ENCODE measurements around the gene COL6A2. TPM values are rescaled to one million over a fixed set of nuclear protein-coding genes. Genes with fewer than 3 reads are reported as not detected.

COL6A2 gene
- total and polyA plus RNA-seq, 2 donors (not counting 1 experiment from before 2014, with no cell fraction given), result 1.2 to 2.1 TPM

DNA sequence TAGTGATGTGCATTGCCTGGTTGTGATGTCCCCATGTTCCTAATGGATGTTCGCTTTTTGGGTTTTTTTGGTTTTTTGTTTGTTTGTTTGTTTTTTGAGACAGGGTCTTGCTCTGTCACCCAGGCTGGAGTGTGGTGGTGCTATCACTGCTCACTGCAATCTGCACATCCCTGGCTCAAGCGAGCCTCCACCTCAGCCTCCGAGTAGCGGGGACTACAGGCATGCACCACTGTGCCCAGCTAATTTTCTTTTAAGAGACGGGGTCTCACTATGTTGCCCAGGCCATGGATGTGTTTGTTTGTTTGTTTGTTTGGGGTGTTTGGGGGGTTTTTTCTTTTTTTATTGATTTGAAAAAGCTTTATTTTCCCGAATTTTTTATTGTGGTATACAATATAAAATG is 2.1 kb downstream of the COL6A2 start:
- intact Hi-C loops (cut with micrococcal nuclease), result no loop called here
- H3K9me3 Mint-ChIP-seq (ENCODE audit: insufficient read depth), result peaks cover 11% of the 10 kb centered on the region
- TF ChIP-seq EZH2 (IDR thresholded peaks at IDR 0.05; ENCODE audit: borderline replicate concordance, insufficient read depth, low read depth, low read length, poor library complexity, severe bottlenecking) (no peak), CTCF (IDR thresholded peaks at IDR 0.05) (no peak)
- no peak overlapping the region for H3K27ac ChIP-seq (ENCODE audit: low read length in 2 of 2)
- H3K27ac Mint-ChIP-seq, result no peak overlapping the region
- peaks cover 7 to 9% (median 8%) of the 10 kb centered on the region in 3 donors for H3K9me3 ChIP-seq (ENCODE audit: control extremely low read depth in 1 of 3, control insufficient read depth in 2 of 3, insufficient read depth in 1 of 3, low read length in 2 of 3)
- H2AFZ ChIP-seq (ENCODE audit: insufficient read depth, low read depth, low read length, poor library complexity, severe bottlenecking), result no peak overlapping the region
- no peak overlapping the region for H3K9ac ChIP-seq (ENCODE audit: low read length)
- DNase-seq (no peak), ATAC-seq (ENCODE audit: low read depth) (no peak)
- CTCF ChIA-PET, result no interaction called here
- 100% methylated on average over 2 of the region's 6 CpGs for WGBS (ENCODE audit: insufficient coverage)
- H3K27me3 Mint-ChIP-seq, result peaks cover 63% of the 10 kb centered on the region
- H3K79me2 ChIP-seq (ENCODE audit: control insufficient read depth, insufficient read depth, low read length), result no peaks in the 10 kb centered on the region
- H3K4me1 ChIP-seq (ENCODE audit: control insufficient read depth in 2 of 2, insufficient read depth in 2 of 2, low read length in 2 of 2), result peaks cover 0 to 3% of the 10 kb centered on the region in 2 donors
- H4K20me1 ChIP-seq (ENCODE audit: control insufficient read depth, insufficient read depth, low read length, poor library complexity, severe bottlenecking), result no peaks in the 10 kb centered on the region
- H3K4me3 ChIP-seq (ENCODE audit: control extremely low read depth in 1 of 5, extremely low read depth in 1 of 5, insufficient read depth in 1 of 5, low read depth in 2 of 5, low read length in 4 of 5), result no peak overlapping the region
- peaks cover 4% of the 10 kb centered on the region for H3K4me1 Mint-ChIP-seq
- H3K36me3 ChIP-seq (replicated peaks in 1 of 2; ENCODE audit: control extremely low read depth in 1 of 2, control insufficient read depth in 1 of 2, extremely low read depth in 1 of 2, insufficient read depth in 2 of 2, low read length in 1 of 2), result no peaks in the 10 kb centered on the region
- H3K4me3 Mint-ChIP-seq, result peak overlapping the region; percentile 39
- POLR2A ChIA-PET, result no interaction called here
- peaks cover 0 to 25% (median 16%) of the 10 kb centered on the region in 4 experiments for H3K27me3 ChIP-seq (replicated peaks in 1 of 4; ENCODE audit: control extremely low read depth in 1 of 4, control insufficient read depth in 3 of 4, insufficient read depth in 4 of 4, low read length in 3 of 4)
- no peak overlapping the region for H3K4me2 ChIP-seq (replicated peaks; ENCODE audit: low read depth, low read length, poor library complexity, severe bottlenecking)

DNA sequence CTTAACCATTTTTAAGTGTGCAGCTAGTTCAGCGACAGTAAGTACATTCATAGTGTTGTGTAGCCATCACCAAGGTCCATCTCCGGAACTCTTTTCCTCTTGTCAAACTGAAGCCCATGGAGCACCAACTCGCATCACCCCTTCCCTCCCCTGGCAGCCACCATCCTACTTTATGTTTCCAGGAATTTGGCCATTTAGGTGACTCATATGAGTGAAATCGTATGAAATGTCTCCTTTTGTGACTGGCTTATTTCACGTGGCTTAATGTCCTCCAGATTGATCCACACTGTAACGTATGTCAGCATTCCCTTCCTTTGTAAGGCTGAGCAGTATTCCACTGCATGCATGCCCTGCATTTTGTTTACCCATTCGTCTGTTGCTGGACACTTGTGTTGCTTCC is 2.5 kb downstream of the COL6A2 start:
- H3K79me2 ChIP-seq (ENCODE audit: control insufficient read depth, insufficient read depth, low read length), result no peaks in the 10 kb centered on the region
- no peak overlapping the region for H3K4me3 ChIP-seq (ENCODE audit: control extremely low read depth in 1 of 5, extremely low read depth in 1 of 5, insufficient read depth in 1 of 5, low read depth in 2 of 5, low read length in 4 of 5)
- H3K9me3 Mint-ChIP-seq (ENCODE audit: insufficient read depth), result peaks cover 11% of the 10 kb centered on the region
- TF ChIP-seq CTCF (IDR thresholded peaks at IDR 0.05) (no peak), EZH2 (IDR thresholded peaks at IDR 0.05; ENCODE audit: borderline replicate concordance, insufficient read depth, low read depth, low read length, poor library complexity, severe bottlenecking) (no peak)
- no peak overlapping the region for H3K4me3 Mint-ChIP-seq
- H3K27ac Mint-ChIP-seq, result no peak overlapping the region
- H3K9ac ChIP-seq (ENCODE audit: low read length), result no peak overlapping the region
- H3K27me3 ChIP-seq (replicated peaks in 1 of 4; ENCODE audit: control extremely low read depth in 1 of 4, control insufficient read depth in 3 of 4, insufficient read depth in 4 of 4, low read length in 3 of 4), result peaks cover 0 to 25% (median 16%) of the 10 kb centered on the region in 4 experiments
- peaks cover 0 to 3% of the 10 kb centered on the region in 2 donors for H3K4me1 ChIP-seq (ENCODE audit: control insufficient read depth in 2 of 2, insufficient read depth in 2 of 2, low read length in 2 of 2)
- H3K27me3 Mint-ChIP-seq, result peaks cover 62% of the 10 kb centered on the region
- H4K20me1 ChIP-seq (ENCODE audit: control insufficient read depth, insufficient read depth, low read length, poor library complexity, severe bottlenecking), result no peaks in the 10 kb centered on the region
- ATAC-seq (ENCODE audit: low read depth) (no peak), DNase-seq (no peak)
- ChIA-PET CTCF (no interaction called here), POLR2A (no interaction called here)
- no peak overlapping the region for H3K27ac ChIP-seq (ENCODE audit: low read length in 2 of 2)
- intact Hi-C loops (cut with micrococcal nuclease), result no loop called here
- H3K36me3 ChIP-seq (replicated peaks in 1 of 2; ENCODE audit: control extremely low read depth in 1 of 2, control insufficient read depth in 1 of 2, extremely low read depth in 1 of 2, insufficient read depth in 2 of 2, low read length in 1 of 2), result no peaks in the 10 kb centered on the region
- H3K4me2 ChIP-seq (replicated peaks; ENCODE audit: low read depth, low read length, poor library complexity, severe bottlenecking), result no peak overlapping the region
- H2AFZ ChIP-seq (ENCODE audit: insufficient read depth, low read depth, low read length, poor library complexity, severe bottlenecking), result no peak overlapping the region
- H3K4me1 Mint-ChIP-seq, result peaks cover 4% of the 10 kb centered on the region
- H3K9me3 ChIP-seq (ENCODE audit: control extremely low read depth in 1 of 3, control insufficient read depth in 2 of 3, insufficient read depth in 1 of 3, low read length in 2 of 3), result peaks cover 8 to 9% (median 9%) of the 10 kb centered on the region in 3 donors
- 76% methylated on average over 6 of the region's 7 CpGs for WGBS (ENCODE audit: insufficient coverage)

Data from B cell (primary cell).